Measurements from ENCODE around the gene LENEP. TPM values are rescaled to one million over a fixed set of nuclear protein-coding genes. Genes with fewer than 3 reads are reported as not detected.

Gene LENEP
- total and polyA plus RNA-seq, 2 of the 8 experiments (the other 6 are each of a cell fraction or from before 2014, with no cell fraction given) = 1.3 TPM; not detected in 1

DNA sequence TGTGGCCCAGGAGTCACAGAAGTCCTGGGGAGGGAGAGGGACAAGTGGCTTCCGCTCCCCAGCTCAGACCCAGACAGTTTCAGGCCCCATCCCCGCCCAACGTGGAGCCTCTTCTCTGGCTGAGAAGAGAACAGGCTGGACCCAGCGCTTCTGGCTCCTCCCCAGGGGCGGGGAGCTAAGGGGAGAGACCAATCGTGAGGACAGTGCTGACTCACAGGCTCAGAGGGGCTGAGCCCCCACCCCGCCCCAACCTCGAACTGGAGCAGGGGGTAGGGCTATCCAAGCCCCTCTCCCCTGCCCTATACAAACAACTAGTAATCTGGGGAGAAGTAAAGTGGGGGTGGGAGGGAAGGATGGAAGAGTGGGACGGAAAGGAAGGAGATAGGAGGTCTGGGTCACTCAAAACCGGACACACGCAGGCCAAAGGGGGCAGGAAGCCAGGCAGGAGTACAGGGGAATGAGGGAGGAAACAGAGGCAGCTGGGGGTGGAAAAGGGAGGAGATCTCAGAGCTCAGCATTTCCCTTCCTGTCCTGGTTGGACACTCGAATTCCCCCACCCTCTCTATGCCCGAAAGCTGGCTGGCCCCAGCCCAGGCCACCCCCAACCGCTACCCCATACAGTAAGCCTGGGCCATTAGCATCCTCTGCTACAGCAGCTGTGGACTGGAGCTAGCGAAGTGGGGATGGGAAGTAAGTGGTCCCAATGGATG lies 22.6 kb upstream of the LENEP start, which contains the start of gene SHC1 (continued):
- no peak for TF ChIP-seq RFX5 (IDR thresholded peaks at IDR 0.05; ENCODE audit: borderline replicate concordance, low read depth, low read length)
- TF ChIP-seq BACH1 (IDR thresholded peaks at IDR 0.05; ENCODE audit: low read length) = peak; percentile 82
- TF ChIP-seq YY1 (IDR thresholded peaks at IDR 0.05; ENCODE audit: low read depth, low read length) = 0 out of 2 replicates have a peak, but pooled peaks have one; percentile 7
- no peak for TF ChIP-seq SUZ12 (IDR thresholded peaks at IDR 0.05; ENCODE audit: low read length)
- no peak for TF ChIP-seq GABPA (IDR thresholded peaks at IDR 0.05; ENCODE audit: borderline replicate concordance, insufficient read depth, low read length)
- TF ChIP-seq SP4 (IDR thresholded peaks at IDR 0.05; ENCODE audit: low read length) = peak; percentile 71; the same call in 1 of the 2 replicates
- TF ChIP-seq TAF1 (IDR thresholded peaks at IDR 0.05; ENCODE audit: low read depth, low read length) = peak; percentile 78
- no peak for TF ChIP-seq EZH2 (IDR thresholded peaks at IDR 0.05; ENCODE audit: low read depth, low read length, severe bottlenecking)
- peak; percentile 48 for TF ChIP-seq ASH2L (IDR thresholded peaks at IDR 0.05; ENCODE audit: low read length)
- TF ChIP-seq TBP (IDR thresholded peaks at IDR 0.05; ENCODE audit: low read depth, low read length) = peak; percentile 82
- peak; percentile 1; the same call in 1 of the 2 replicates for TF ChIP-seq EGR1 (IDR thresholded peaks at IDR 0.05; ENCODE audit: borderline replicate concordance, low read depth, low read length)
- TF ChIP-seq, protein P1, sequence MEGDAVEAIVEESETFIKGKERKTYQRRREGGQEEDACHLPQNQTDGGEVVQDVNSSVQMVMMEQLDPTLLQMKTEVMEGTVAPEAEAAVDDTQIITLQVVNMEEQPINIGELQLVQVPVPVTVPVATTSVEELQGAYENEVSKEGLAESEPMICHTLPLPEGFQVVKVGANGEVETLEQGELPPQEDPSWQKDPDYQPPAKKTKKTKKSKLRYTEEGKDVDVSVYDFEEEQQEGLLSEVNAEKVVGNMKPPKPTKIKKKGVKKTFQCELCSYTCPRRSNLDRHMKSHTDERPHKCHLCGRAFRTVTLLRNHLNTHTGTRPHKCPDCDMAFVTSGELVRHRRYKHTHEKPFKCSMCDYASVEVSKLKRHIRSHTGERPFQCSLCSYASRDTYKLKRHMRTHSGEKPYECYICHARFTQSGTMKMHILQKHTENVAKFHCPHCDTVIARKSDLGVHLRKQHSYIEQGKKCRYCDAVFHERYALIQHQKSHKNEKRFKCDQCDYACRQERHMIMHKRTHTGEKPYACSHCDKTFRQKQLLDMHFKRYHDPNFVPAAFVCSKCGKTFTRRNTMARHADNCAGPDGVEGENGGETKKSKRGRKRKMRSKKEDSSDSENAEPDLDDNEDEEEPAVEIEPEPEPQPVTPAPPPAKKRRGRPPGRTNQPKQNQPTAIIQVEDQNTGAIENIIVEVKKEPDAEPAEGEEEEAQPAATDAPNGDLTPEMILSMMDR (IDR thresholded peaks at IDR 0.05; ENCODE audit: control extremely low read depth in 1 of 3, insufficient read depth in 1 of 3, low read depth in 1 of 3, low read length in 3 of 3) = peak in 1 of 3 experiments; percentile 5; a peak in 1 of 4 replicates
- peak in 1 of 2 experiments; percentile 39; a peak in 1 of 4 replicates for TF ChIP-seq SIN3A (conservative IDR thresholded peaks at IDR 0.05 in 1 of 2, IDR thresholded peaks at IDR 0.05 in 1 of 2; ENCODE audit: low read depth in 1 of 2, low read length in 2 of 2)
- TF ChIP-seq SAP30 (IDR thresholded peaks at IDR 0.05; ENCODE audit: insufficient read depth, insufficient replicate concordance, low read length) = no peak
- TF ChIP-seq TEAD4 (IDR thresholded peaks at IDR 0.05; ENCODE audit: low read depth, low read length) = no peak
- TF ChIP-seq BCL11A (IDR thresholded peaks at IDR 0.05; ENCODE audit: low read depth in 2 of 2, low read length in 2 of 2) = no peak
- peak; percentile 69 for TF ChIP-seq TAF7 (optimal IDR thresholded peaks at IDR 0.05; ENCODE audit: borderline replicate concordance, low read depth, low read length)
- TF ChIP-seq RNF2 (IDR thresholded peaks at IDR 0.05; ENCODE audit: borderline replicate concordance, low read depth, low read length, missing control alignments, poor library complexity, severe bottlenecking) = no peak
